Stimulated activated CD4-positive, alpha-beta T cell treated with anti-CD3 and anti-CD28 coated beads, Interleukin-1b, Interleukin-23, amount 100 ng/mL, for 48 hours (primary cell): Measurements from ENCODE around the gene GSKIP.

Experiments used
- DNase-seq: peaks from one replicate; pipeline ENCODE4 v3.0.0-alpha.2; 2020

GSKIP gene

GRCh38 chr14:96421236-96421635 is 57.9 kb downstream of the GSKIP start:
- DNase-seq, result no peak

GRCh38 chr14:96422992-96423391 is 59.7 kb downstream of the GSKIP start:
- no peak for DNase-seq

GRCh38 chr14:96423446-96424108 is 60.3 kb downstream of the GSKIP start:
- no peak for DNase-seq

GRCh38 chr14:96424109-96424989 is 61.0 kb downstream of the GSKIP start:
- DNase-seq, result peak; percentile 8

- DNase-seq, result no peak
Observed at GRCh38 chr14:96434040-96434439, 70.7 kb downstream of the GSKIP start.
